A549 (cell line): ENCODE measurements around the gene INF2. TPM values are rescaled to one million over a fixed set of nuclear protein-coding genes. Genes with fewer than 3 reads are reported as not detected.
"Not testable (repeated sequence)": the region's sequence is repeated elsewhere in the genome, so short reads cannot be mapped to it uniquely, and the experiment has no call there.

Experiments
- ATAC-seq, 2 experiments: fragments of 200-7000 bp in 1 of 2; fragments of >200 bp in 1 of 2; cut with Nextera tagmentation in 1 of 2; cut with Tn5 transposase in 1 of 2; 3 replicates each; pipeline versions ENCODE4 v1.8.0 to v1.9.1; 2018 to 2020; ENCODE audit warnings: mild to moderate bottlenecking in 1 of 2, moderate library complexity in 1 of 2
- CTCF ChIA-PET: fragments of 300-600 bp; sonication (Branson Sonifier 250); formaldehyde crosslinking; extraction: SDS; loops from one replicate; lab custom pipeline; 2021; ENCODE audit warnings: antibody characterized with exemption, inconsistent platforms; lab: Yijun Ruan, JAX
- POLR2A ChIA-PET: fragments of 350-600 bp; formaldehyde crosslinking; extraction: SDS; loops from one replicate; lab custom pipeline; 2021; ENCODE audit warnings: antibody characterized with exemption, inconsistent platforms; lab: Yijun Ruan, JAX
- DNase-seq, 2 experiments: peaks; one replicate each; pipeline versions ENCODE4 v3.0.0 to v3.0.0-alpha.2; 2011 to 2016; ENCODE audit warnings: low read depth in 1 of 2, low spot score in 1 of 2
- FAIRE-seq: peaks from 2 replicates; lab custom pipeline; 2011; peaks lifted over from hg19 to GRCh38; lab: Jason Lieb, UNC
- H3K27ac ChIP-seq, 2 experiments: fragments of >200 bp; sonication (Bioruptor Twin); formaldehyde crosslinking; 3 replicates each; pipeline ENCODE4 v1.5.1; 2016 to 2017
- H3K4me1 ChIP-seq: fragments of >200 bp; sonication (Bioruptor Twin); formaldehyde crosslinking; 3 replicates; pipeline ENCODE4 v1.6.1; 2016
- H3K4me2 ChIP-seq: fragments of >200 bp; sonication (Bioruptor Twin); formaldehyde crosslinking; 3 replicates; pipeline ENCODE4 v1.6.1; 2016
- H3K4me3 ChIP-seq: fragments of >200 bp; sonication (Bioruptor Twin); formaldehyde crosslinking; 3 replicates; pipeline ENCODE4 v1.5.1; 2016
- H3K9me3 ChIP-seq: fragments of >200 bp; sonication (Bioruptor Twin); formaldehyde crosslinking; 3 replicates; pipeline ENCODE4 v1.6.1; 2016
- BHLHE40 ChIP-seq: IDR thresholded peaks from 2 replicates; pipeline ENCODE4 v1.6.1; 2012; ENCODE audit warnings: low read depth, low read length, inconsistent platforms
- CEBPB ChIP-seq, 2 experiments: fragments of >200 bp in 1 of 2; sonication (Bioruptor Twin) in 1 of 2; formaldehyde crosslinking in 1 of 2; IDR thresholded peaks; 2 replicates each; pipeline ENCODE4 v1.6.1; 2012 to 2016
- EHMT2 ChIP-seq: fragments of 200-600 bp; sonication (generic); IDR thresholded peaks from 2 replicates; pipeline ENCODE4 v1.6.1; 2016; ENCODE audit warnings: antibody characterized with exemption, low read depth, mild to moderate bottlenecking, moderate library complexity
- ELK1 ChIP-seq: fragments of 150-350 bp; IDR thresholded peaks from 2 replicates; pipeline ENCODE4 v1.6.1; 2014; ENCODE audit warnings: low read depth, mild to moderate bottlenecking, low read length
- HEYL ChIP-seq: fragments of 250-450 bp; sonication (Bioruptor Pico); IDR thresholded peaks from 2 replicates; pipeline ENCODE4 v1.8.0; 2021; ENCODE audit warnings: mild to moderate bottlenecking, moderate library complexity
- HMGXB4 ChIP-seq: fragments of 250-450 bp; sonication (Bioruptor Pico); IDR thresholded peaks from 2 replicates; pipeline ENCODE4 v1.5.0; 2021; ENCODE audit warnings: mild to moderate bottlenecking, moderate library complexity, borderline replicate concordance
- HOXB13 ChIP-seq: fragments of 250-450 bp; sonication (Bioruptor Pico); IDR thresholded peaks from 2 replicates; pipeline ENCODE4 v1.5.0; 2020; ENCODE audit warnings: low read depth, mild to moderate bottlenecking, moderate library complexity
- PHF8 ChIP-seq: fragments of 200-600 bp; sonication (generic); IDR thresholded peaks from 2 replicates; pipeline ENCODE4 v1.6.1; 2016; ENCODE audit warnings: low read depth, mild to moderate bottlenecking, antibody characterized with exemption, moderate library complexity, borderline replicate concordance
- POLR2AphosphoS2 ChIP-seq: conservative IDR thresholded peaks from 2 replicates; pipeline ENCODE4 v1.6.1; 2012; ENCODE audit warnings: low read length, improper control_type of control experiment, inconsistent platforms
- RAD21 ChIP-seq, 2 experiments: fragments of >200 bp in 1 of 2; sonication (Bioruptor Twin) in 1 of 2; formaldehyde crosslinking in 1 of 2; IDR thresholded peaks in 1 of 2; conservative IDR thresholded peaks in 1 of 2; 2 replicates in 1 of 2; 3 replicates in 1 of 2; pipeline ENCODE4 v1.6.1; 2012 to 2018; ENCODE audit warnings: inconsistent platforms in 1 of 2
- REST ChIP-seq: fragments of 200-600 bp; sonication (generic); IDR thresholded peaks from 2 replicates; pipeline ENCODE4 v1.6.1; 2016; ENCODE audit warnings: antibody characterized with exemption, mild to moderate bottlenecking, moderate library complexity
- ZFP36 ChIP-seq: fragments of 450-650 bp; IDR thresholded peaks from 2 replicates; pipeline ENCODE4 v1.6.1; 2014; ENCODE audit warnings: borderline replicate concordance; ENCODE audit not compliant: partially characterized antibody
- WGBS: methylation state at CpG from one replicate; pipeline ENCODE4 v1.1.6; 2017; ENCODE audit errors: missing lambda C conversion rate; 5-methylcytosine and 5-hydroxymethylcytosine counted together
- polyA plus RNA-seq, 4 experiments: library from polyadenylated mRNA; depleted of rRNA in 3 of 4; stranded (reverse); fragments of >200 nt; fragmentation: RNase III in 1 of 4; extraction: RNeasy Plus Mini Kit Qiagen cat#74134 plus additional on column Dnase treatment in 1 of 4; gene quantifications; 2 replicates in 3 of 4; 3 replicates in 1 of 4; pipeline ENCODE4 v1.2.3, GENCODE V29; 2011 to 2017
- TF ChIP-seq, protein P1 (sequence below): fragments of >200 bp; sonication (Bioruptor Twin); formaldehyde crosslinking; IDR thresholded peaks from 3 replicates; pipeline ENCODE4 v1.5.1; 2016

The INF2 gene
- polyA plus RNA-seq, 2 of the 4 experiments (the other 2 are of a cell fraction), result 24.7 to 71.2 TPM

DNA sequence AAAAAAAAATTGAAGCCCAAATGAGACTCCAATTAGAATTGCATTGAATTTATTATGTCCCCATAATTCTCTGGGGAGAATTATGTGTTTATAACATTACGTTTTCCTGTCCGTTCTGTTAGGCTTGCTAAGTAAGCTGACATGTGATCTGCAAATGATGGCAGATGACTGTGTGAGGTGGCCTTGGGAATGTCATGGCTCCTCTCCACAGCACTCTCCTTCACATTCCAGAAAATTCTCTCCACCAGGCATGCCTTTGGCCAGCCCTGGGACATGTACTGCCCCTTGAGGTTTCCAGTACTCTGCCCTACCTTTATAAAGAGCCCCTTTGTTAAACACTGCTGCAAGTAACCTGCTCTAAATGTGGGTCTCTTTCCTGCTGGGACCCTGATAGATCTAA, 28.3 kb upstream of the INF2 start (continued):
- TF ChIP-seq RAD21 (conservative IDR thresholded peaks at IDR 0.05 in 1 of 2, IDR thresholded peaks at IDR 0.05 in 1 of 2), result no peak
- TF ChIP-seq, all 56 proteins: peak for 0

DNA sequence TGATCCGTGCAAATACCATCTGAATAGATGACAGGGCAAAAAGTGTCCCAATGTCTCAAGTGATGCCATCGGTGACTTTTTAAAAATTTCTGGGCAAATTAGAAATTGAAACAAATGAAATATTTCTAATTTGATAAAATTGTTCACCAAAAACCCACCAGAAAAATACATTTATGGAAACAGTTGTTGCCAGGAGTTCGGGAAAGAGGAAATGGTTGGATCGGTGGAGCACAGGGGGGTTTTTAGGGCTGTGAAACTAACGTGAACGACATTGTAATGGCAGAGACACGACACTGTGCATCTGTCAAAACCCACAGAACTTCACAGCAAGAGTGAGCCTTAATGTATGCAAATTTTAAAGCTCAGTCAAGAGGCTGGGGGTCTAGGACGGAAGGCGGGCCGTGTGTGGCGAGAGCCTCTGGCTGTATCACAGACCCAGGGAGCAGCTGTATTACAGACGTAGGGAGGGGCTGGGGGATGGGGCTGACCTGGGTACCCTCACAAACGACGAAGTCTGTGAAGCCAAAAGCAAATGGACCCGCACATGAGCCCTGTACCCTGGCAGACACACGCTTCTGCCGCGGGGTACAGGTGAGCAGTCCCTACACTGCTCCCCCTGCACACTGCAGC, 27.8 kb upstream of the INF2 start:
- FAIRE-seq, H3K4me3 ChIP-seq, H3K27ac ChIP-seq, POLR2A ChIA-PET, H3K9me3 ChIP-seq, DNase-seq, ATAC-seq, H3K4me2 ChIP-seq: not testable (repeated sequence)
- peaks cover 17% of the 10 kb centered on the region for H3K4me1 ChIP-seq
- WGBS, result 86% methylated on average over 18 of the region's 18 CpGs
- CTCF ChIA-PET, result interaction anchor here (1.5 to 9.2 kb wide), 2 partner anchors 10 to 46 kb away, joined by 3 to 110 read pairs; no protein-coding TSS in a partner anchor

GRCh38 chr14:104662472-104662871, 26.9 kb upstream of the INF2 start:
- not testable (repeated sequence) for H3K4me3 ChIP-seq, H3K27ac ChIP-seq, DNase-seq, FAIRE-seq, H3K9me3 ChIP-seq, H3K4me2 ChIP-seq, ATAC-seq
- WGBS, result 98% methylated on average over 18 of the region's 18 CpGs
- ChIA-PET CTCF (interaction anchor here (1.5 to 9.2 kb wide), 2 partner anchors 11 to 45 kb away, joined by 3 to 110 read pairs; no protein-coding TSS in a partner anchor), POLR2A (interaction anchor here (0.6 kb wide), 2 partner anchors 10 to 14 kb away, joined by 3 read pairs; no protein-coding TSS in a partner anchor)
- H3K4me1 ChIP-seq, result peaks cover 22% of the 10 kb centered on the region

GRCh38 chr14:104664107-104664506, 25.3 kb upstream of the INF2 start:
- TF ChIP-seq CEBPB (IDR thresholded peaks at IDR 0.05) (no peak), HOXB13 (no peak), HEYL (CRISPR knock-in tag) (no peak), POLR2AphosphoS2 (no peak), PHF8 (no peak), HMGXB4 (CRISPR knock-in tag) (no peak), EHMT2 (no peak), ELK1 (no peak), REST (no peak), BHLHE40 (no peak), ZFP36 (no peak), RAD21 (conservative IDR thresholded peaks at IDR 0.05 in 1 of 2, IDR thresholded peaks at IDR 0.05 in 1 of 2) (no peak)
- TF ChIP-seq, protein P1, sequence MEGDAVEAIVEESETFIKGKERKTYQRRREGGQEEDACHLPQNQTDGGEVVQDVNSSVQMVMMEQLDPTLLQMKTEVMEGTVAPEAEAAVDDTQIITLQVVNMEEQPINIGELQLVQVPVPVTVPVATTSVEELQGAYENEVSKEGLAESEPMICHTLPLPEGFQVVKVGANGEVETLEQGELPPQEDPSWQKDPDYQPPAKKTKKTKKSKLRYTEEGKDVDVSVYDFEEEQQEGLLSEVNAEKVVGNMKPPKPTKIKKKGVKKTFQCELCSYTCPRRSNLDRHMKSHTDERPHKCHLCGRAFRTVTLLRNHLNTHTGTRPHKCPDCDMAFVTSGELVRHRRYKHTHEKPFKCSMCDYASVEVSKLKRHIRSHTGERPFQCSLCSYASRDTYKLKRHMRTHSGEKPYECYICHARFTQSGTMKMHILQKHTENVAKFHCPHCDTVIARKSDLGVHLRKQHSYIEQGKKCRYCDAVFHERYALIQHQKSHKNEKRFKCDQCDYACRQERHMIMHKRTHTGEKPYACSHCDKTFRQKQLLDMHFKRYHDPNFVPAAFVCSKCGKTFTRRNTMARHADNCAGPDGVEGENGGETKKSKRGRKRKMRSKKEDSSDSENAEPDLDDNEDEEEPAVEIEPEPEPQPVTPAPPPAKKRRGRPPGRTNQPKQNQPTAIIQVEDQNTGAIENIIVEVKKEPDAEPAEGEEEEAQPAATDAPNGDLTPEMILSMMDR, result no peak
- POLR2A ChIA-PET, result interaction anchor here (1.5 kb wide), 1 partner anchor 13 kb away, joined by 8 read pairs; no protein-coding TSS in a partner anchor
- H3K4me1 ChIP-seq, result peaks cover 22% of the 10 kb centered on the region
- CTCF ChIA-PET, result interaction anchor here (0.7 to 9.2 kb wide), 3 partner anchors 24 to 43 kb away, joined by 3 to 110 read pairs (median 4); no protein-coding TSS in a partner anchor
- 83% methylated on average over 5 of the region's 7 CpGs for WGBS
- FAIRE-seq, result no peak
- no peak overlapping the region for H3K4me2 ChIP-seq
- no peak overlapping the region for H3K27ac ChIP-seq
- no peak for DNase-seq
- H3K4me3 ChIP-seq, result no peak overlapping the region
- H3K9me3 ChIP-seq, result no peaks in the 10 kb centered on the region
- no peak for ATAC-seq
